Cerebellar nuclear complex (tissue), 1 donor: ENCODE measurements around the gene ANKRD10.

Experiments used
- DNase-seq, 2 experiments: peaks; one replicate each; lab custom pipeline; 2025; lab: John Stamatoyannopoulos, UW

The ANKRD10 gene

DNA sequence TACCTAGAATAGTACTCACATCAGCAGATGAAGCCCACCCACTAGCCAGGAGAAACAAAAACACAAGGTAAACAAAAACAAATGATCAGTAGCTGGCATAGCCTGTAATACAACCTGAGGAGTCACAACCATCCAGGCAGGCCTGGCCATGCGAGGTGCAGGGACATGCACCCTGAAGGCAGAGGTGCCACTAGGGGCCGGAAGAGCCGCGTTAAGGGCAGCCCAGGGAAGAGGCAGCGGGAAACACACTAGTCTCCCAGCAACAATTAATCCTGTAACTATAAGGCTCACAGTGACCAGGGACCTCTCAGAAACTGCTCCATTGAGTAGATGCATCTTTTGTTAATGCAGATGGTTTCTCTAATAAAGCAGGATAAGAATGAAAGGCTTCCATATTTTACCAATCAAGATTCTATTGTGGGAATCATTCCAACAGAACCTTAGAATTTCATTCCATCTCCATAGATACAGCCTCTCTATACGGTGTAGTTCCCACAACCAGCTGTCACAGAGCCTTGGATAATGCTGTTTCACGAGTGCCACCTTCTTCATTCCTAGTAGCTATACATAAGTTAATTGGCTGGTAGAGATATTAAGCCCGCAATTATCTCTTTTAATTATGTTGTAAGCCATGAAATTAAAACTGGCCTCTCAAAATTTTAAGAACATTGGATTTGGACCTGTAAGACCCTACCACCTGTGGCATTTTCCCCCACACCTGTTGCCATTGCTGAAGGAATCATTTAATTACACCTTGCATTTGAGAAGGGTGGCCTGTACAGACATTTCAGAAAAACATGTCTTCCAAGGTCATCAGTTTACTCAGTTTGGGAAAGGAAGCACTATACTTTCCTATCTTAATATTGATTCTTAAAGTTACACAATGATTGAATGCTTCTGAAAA lies 28.7 kb downstream of the ANKRD10 start:
- DNase-seq = no peak

DNA sequence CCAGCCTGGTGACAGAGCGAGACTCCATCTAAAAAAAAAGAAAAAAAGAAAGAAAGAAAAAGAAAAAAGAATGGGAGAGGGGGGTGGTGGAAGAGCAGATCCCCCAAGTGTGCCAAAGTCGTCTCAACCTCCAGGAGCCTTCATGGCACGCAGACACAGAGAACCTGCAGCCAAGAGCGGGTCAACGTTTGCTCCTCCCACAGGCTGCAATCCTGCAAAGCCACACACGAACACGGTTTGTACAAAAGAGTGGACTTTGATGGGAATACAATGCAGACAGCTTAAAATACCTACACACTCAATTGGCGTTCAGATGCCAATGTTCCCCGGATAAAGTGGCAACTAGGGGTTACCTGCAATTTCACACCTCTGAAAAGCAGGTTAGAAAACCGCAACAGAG lies 29.4 kb downstream of the ANKRD10 start:
- no peak for DNase-seq

DNA sequence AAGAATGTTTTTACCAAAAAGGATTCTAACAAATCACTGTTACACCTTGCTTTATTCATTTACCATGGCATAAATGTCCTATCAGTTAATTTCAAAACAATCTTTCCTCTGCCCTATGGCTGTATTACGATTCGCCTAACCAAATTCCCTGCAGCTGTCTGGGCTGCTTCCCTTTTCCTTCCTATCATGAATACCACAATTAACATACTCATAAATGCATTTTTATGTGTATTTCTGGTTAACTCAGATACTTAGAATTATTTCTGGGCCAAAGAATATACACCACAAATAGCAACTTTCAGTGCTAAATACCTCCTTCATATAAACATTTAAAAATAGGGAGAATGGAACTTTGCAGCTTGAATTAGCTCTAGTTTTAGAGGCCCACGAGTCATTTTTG lies 30.4 kb downstream of the ANKRD10 start:
- no peak for DNase-seq

DNA sequence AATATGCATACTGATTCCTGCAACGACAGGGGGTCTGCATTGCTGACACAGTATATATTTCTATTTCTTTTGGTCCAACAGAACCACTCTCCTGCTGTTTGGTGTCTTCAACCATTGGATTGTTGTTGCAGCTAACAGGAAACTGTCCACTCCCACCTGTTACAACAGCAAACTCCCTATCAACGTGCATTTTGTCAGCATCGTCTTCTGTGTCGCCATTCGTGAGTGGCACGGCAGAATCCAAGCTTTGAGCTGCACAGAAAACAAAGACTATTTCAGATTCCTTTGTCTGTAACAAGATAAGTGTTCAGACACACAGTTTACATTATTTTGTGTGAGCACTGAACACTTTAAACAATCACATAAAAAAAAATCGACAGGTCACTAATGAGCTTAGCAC lies 31.3 kb downstream of the ANKRD10 start:
- no peak for DNase-seq

DNA sequence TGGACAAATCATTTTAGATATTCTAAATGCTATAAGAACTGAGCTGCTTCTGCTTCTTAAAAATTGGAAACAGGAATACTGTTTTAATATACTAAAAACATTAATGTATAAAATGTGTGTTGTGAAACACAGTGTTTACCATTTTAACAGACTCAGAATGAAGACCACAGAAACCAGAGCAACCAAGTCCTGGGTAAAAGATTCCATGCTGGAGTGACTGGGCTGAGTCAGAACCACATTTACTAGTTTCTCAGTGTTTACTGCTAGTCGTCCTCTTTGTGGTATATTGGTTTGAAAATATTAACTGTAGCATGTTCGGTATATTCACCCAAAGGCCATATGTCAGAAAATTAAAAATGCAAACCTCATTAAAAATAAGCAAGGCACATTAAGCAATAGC lies 31.9 kb downstream of the ANKRD10 start:
- no peak for DNase-seq

DNA sequence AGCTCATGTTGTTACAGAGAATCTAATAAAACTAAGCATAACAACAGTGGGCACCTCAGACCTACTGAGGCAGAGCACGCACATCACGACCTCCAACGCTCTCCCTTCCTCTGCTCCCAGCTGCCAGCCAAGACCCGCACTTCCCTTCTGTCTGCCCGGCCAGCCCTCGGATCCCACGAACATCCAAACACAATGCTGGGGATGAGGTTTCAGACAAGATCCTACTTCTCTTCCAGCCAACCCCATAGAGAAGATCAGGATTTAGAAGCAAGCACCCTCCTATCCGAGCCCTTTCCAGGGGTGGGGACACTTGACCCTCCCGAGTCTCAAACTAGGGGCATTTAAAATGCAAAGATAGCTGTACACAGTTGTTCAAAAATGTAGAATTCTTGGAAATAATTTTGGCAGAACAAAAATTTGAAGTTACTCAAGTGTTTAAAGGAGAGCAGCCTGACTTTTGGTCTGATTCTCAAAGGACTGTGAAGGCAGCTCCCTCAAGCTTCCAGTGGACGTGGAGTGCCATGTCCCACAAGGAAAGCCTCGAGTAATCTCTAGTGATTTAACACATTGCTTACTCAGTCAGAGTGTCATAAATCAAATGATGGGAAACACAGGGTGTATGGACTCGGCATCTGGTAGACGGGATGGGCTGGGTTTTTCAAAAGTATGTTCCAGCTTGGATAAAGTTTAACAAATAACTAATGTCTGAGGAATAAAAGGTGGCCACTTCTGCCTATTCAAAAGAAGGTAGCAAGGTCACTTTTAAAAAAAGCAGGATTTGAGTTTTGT lies 32.8 kb downstream of the ANKRD10 start:
- DNase-seq = no peak

DNA sequence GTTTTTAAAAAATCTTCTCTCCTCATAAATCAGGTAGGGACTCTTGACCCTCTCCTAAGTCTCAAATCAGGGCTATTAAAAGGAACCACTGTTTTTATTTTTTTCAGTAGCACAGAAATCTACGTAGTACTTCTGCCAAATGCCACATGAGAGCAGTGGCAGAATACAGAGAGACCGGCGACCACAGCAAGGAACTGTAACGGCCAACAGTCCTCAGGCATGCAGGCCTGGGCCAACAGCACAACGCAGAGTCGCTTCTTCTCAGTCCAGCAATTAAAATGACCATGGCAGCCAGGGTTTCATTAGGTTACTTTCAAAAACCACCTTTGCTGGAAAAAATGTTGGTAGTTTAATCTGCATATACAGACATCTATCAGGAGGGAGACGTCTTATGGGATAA lies 34.2 kb downstream of the ANKRD10 start:
- DNase-seq = no peak

DNA sequence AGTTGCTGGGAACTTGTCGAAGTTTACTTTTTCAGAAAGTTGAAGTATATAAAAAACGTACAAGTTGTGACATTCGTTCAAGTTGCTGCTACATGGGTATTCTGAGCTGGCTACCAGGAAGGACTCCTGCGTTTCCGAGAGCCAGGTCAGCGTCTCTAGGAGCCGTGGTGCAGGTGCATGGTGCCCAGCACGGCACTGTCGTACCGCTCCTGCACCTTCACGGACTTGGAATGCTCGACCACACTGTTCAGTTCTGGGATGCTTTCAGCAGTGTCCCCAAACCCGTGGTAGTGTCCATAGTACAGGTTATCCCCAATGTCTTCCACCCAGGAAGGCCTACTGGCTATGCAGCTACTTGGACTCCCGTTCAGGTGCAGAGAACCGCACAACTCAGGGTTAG lies 35.4 kb downstream of the ANKRD10 start:
- no peak for DNase-seq

DNA sequence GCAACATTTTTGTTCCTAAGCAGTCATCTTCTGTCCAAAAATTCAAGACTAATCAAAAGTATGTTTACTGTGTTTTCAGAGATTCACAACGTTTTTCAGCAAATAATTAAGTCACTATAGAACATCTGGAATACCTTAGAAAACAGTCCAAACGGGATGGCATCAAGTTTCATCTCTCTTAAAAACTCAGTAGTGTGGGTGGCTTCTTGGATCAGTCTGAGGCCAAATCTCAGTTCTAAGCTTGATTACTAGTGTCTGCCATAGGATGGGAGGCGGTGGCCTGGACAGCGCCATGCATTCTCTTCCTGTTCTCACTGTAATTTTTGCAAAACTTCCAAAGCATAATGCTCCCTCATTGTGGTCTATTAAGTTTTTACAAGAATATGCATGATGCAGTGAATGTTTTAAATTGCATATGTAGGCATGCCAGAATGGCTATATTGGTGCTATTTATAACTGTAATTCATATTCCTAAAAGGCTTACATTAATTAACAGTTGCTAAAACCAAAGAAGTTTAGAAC lies 37.1 kb downstream of the ANKRD10 start:
- no peak for DNase-seq

DNA sequence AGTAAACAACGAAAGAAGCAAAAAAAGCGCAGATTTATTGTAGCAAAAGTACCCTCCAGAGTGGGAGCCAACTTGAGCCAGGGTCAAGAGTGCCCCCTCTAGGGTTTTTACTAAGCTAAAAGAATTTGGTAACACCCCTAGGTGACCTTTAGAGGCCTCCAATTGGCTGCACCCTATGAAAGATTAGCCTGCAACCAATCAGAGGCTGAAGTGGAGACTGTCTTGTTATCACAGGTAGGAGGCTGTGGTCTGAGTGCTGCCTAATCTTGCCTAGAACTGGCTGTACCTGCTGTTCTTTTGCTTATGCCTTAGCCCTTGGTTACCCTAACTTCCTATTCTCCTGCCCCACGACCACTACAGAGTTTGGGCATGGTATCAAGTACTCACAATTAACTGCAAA lies 38.3 kb downstream of the ANKRD10 start:
- DNase-seq = no peak

DNA sequence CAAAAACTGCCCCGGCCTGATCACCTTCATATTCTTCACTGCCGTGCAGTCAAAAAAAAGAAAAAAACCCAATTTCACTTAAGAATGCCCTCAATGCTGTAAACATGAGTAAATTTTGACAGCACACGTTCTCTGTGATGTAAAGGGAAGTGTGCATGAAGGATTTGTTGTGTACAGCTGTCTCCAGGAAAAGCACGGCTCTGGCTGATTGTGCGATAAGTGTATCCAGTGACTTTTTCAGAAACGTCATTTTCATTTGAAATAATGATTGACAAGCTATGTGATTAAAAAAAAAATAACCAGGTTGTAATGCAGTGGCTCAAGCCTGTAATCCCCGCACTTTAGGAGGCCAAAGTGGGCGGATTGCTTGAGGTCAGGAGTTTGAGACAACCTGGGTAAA lies 39.6 kb downstream of the ANKRD10 start:
- no peak for DNase-seq

DNA sequence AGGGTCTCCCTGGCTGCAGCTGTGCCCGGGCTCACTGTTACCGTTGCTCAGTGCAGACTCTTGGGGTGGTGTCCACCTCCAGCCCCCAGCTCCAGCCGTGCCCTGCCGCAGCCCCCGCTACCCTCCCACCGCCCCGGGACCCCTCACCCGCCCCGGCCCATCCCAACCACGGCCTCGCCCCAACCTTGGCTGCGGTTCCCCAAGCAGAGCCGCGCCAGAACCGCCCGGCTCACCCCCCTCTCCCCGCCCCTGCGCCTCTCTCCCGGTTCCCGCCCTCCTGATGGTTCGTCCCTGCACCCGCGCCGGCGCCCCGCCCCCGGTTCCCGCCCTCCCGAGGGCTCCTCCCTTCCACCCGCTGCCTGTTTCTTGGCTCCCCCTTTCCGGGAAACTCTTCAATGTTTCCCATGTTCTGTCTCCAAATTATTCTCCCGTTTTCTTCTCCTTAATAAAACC lies 40.3 kb downstream of the ANKRD10 start:
- no peak for DNase-seq

DNA sequence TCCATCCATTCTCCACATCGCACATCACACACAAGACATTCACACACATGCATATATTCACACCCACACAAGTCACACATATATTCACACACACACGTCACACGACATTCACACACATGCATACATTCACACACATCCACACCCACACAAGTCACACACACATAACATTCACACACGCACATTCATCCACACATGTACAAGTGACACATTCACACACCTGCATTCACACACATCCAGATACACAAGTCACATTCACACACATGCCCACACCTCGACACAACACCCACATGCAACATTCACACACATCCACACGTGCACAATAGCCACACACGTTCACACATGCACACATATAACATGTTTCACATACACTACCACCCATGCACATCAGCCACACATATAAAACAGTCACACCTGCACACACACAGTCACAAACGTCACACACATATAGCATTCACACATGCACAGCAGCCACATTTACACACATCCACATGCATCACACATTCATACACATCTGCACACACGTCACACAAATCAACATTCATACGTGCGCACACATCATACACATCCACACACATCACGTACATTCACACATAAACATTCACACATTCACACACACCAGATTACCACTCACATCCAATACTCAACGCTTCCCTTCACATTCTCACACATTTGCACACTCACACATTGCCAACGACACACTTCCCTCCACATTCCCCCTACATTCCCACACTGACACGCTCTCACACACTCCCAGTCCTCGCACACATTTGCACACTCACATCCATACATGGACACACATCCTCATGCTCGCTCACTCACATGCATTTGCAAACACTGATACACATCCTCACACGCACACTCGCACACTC lies 41.0 kb downstream of the ANKRD10 start:
- no peak for DNase-seq

DNA sequence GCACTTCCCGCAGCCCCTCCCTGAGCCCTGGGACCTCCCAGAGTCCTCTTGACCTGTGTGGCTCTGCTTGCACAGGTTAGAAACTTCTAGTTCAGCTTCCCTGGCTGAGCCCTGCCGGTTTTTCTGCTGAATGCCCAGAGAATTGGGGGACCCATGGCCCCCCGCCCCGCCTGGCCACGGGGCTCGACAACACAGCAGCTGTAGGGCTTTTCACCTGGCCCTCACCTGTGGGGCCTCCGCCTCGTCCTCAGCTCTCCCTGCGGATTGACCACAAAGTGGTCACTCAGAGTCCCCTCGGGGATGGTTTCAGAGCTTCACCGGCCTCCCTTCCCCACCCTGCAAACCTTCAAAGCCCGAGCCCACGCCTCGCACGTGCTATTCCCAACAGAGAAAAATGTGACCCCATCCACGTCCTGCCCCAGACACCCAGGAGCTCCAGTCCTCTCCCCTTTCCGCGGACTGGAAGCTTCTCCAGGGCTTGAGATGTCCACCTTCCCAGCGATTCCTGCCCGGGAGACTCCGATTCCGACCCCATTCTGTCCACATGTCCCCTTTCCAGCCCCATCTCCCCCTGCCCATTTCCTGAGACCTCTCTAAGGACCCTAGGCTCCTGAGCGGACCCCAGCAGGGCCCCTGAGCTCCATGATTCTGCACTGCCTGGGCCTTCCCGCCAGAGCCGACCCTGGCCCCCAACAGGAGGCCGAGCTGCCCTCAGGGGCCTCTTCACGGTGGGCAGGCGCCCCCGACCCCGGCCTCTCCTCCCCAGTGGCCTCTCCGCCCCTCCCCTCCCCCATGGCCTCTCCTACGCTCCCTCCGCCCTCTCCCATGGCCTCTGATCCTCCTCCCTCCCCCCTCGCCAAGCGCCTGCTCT lies 41.9 kb downstream of the ANKRD10 start:
- no peak for DNase-seq

DNA sequence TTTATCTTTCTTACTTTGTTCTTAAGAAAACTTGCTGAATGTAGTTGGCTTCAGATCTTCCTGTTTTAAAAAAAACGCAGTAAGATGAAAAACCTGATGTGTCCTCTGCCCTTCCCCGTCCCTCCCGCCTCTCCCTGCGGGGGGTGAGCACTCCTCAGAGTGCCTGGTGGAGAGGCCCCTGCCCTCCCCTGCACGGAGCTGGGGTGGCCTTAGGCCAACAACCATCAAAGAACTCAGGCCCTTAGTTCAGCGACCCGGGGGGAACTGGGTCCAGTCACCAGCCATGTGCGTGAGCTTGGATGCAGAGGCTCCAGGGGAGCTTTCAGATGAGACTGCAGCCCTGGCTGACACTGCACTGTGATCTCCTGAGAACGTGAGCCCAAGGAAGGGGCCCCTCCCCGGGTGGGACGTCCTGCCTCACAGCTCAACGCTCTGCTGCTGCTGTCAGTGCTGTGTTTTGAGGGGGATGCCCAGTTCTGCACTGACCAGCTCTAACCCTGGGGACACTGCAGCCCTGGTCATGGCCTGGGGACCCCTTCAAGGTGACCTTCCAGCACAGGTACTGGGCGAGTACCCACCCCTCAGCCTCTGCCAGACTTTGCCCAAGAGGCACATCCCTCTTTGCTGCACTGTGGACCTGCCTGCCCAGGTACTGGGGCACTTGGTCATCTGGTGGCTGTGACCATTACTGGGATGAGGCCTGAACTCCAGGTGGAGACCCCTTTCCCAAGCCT lies 42.7 kb downstream of the ANKRD10 start:
- no peak for DNase-seq

DNA sequence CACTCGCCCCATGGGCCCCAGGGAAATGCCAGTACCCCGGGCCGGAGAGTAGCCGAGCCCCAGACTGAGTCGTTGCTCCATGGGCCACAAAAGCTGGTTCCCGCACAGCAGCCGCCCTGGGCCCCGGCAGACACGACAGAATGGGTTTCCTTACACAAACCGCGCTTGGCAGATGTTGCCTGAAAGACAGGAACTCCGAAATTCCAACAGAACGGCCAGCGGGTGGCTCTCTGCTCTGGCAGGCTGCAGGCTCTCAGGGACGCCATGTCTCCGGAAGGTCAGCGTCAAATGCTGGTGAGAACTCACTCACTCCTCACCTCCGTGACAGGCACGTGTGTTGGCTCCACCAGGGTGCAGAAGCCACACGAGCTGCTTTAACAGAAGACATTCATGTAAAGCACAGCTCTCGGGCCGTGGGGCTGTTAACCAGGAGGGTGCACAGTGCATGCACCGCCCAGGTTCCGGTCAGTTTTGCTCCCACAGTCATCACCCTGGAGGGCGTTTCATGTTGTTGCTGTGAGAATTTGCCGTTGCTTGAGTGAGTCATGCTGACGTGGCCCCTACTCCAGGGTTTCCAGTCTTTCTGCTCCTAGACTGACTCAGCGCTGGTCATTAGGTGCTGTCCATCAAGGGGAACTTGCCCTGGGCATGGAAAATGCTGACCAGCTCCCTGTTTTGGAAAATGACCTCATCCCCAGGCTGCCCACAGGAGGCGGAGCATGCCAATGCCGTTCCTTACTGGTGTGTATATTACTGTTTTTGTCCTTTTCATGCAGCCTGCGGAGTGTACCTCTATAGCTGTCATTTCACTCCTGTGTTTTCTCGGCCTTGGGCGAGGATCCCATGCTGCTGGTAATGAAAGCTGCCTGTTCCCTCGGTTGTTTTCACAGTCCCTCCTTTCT lies 44.8 kb downstream of the ANKRD10 start:
- no peak for DNase-seq

DNA sequence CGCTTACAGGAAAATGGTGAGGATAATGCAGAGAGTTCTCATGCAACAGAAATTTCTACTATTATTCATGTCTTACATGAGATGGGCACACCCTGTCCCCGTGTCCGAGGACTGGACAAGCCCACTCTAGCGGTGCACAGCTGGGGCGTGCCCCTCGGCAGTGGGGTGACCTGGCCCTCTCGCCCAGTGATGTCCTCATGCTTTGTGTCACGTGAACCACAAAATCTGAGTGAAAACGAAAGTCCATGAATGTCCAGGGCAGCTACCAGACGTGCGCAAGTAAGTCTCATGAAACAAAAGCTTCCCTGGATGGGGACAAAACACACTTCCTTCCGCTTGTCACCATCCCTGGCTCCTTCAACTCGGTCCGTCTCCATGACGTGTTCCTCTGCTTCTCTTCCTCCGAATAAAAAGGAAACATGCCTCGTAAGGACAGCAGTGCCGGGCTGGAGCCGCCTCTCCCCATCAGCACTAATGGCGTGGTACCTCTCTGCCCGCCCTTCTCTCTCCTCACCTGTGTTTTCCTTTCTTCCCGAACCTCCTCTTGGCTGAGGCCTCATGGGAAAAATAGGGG lies 45.6 kb downstream of the ANKRD10 start:
- DNase-seq = no peak

DNA sequence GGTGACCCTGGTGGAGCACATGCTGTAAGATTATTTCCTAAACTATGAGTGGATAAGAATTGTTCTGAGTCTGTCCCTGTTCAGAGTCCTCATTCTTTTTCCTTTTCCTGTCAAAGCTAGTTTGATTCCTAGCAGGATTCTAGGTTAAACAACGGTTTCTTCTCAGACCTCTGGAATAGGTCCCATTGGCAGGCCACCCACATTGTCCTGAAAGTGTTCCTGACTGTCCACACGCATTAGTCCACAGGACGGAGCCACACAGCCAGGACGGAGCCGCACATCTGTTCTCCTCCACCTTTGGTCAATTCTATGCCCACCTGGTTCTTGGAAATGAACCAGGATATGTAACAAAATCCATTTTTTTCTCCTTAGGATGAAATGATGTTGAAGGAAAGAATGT lies 46.1 kb downstream of the ANKRD10 start:
- DNase-seq = no peak

DNA sequence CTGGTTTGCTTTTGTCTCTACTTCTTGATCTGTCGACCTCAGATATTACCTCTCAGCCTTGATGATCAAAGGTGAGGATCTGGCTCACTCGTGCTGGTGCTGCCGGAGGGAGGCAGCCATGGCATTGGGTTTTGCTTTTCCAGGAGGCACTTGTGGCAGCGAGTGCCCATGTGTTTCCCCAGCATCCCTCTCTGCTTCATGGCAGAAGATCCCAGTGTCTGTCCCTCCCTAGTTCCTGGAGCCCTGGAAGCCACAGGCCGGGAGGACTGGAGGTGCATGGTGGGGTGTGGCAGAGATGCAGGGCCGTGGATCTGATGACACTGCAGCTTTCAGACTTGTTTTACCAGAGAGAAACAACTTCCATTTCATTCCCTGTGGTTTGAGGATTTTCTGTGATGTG lies 47.5 kb downstream of the ANKRD10 start:
- no peak for DNase-seq
